Uterus (tissue), 2 donors: ENCODE measurements around the gene TTLL7.

Experiments used
- POLR2A ChIP-seq, 2 donors: fragments of 450-650 bp; IDR thresholded peaks; one replicate each; pipeline ENCODE4 v1.6.1; 2016; ENCODE audit warnings: antibody characterized with exemption in 2 of 2, mild to moderate bottlenecking in 1 of 2, moderate library complexity in 1 of 2
- TF ChIP-seq, protein P1 (sequence below), 4 experiments: fragments of 200-600 bp in 2 of 4; fragments of 450-650 bp in 2 of 4; sonication (generic) in 2 of 4; IDR thresholded peaks; one replicate each; pipeline ENCODE4 v1.5.1; 2016 to 2019; ENCODE audit warnings: antibody characterized with exemption in 4 of 4, mild to moderate bottlenecking in 2 of 4, moderate library complexity in 1 of 4

DNA sequence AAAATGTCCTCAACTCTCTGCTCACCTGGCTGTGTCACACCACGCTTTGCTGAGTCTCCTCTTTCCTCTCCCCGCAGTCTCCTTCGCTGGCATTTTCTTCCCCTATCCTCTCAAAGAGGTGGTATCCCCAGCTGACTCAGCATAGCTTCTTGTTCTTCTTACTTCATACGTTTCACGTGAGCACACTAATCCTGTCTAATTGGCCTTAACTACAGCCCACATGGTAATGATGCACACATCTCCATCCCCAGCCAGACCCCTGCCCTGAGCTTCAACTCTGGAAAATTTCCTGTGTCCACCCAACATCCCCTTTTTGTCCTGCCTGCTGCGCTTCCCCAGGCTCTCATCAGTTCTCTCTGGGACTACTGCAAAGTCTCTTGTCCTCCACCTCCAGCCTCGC is 169.8 kb downstream of the TTLL7 start:
- TF ChIP-seq, protein P1, sequence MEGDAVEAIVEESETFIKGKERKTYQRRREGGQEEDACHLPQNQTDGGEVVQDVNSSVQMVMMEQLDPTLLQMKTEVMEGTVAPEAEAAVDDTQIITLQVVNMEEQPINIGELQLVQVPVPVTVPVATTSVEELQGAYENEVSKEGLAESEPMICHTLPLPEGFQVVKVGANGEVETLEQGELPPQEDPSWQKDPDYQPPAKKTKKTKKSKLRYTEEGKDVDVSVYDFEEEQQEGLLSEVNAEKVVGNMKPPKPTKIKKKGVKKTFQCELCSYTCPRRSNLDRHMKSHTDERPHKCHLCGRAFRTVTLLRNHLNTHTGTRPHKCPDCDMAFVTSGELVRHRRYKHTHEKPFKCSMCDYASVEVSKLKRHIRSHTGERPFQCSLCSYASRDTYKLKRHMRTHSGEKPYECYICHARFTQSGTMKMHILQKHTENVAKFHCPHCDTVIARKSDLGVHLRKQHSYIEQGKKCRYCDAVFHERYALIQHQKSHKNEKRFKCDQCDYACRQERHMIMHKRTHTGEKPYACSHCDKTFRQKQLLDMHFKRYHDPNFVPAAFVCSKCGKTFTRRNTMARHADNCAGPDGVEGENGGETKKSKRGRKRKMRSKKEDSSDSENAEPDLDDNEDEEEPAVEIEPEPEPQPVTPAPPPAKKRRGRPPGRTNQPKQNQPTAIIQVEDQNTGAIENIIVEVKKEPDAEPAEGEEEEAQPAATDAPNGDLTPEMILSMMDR (IDR thresholded peaks at IDR 0.05): no peak
- no peak for TF ChIP-seq POLR2A (IDR thresholded peaks at IDR 0.05)
